Measurements from ENCODE around the gene CHRDL2.
"Not testable (repeated sequence)": the region's sequence is repeated elsewhere in the genome, so short reads cannot be mapped to it uniquely, and the experiment has no call there.

DNA sequence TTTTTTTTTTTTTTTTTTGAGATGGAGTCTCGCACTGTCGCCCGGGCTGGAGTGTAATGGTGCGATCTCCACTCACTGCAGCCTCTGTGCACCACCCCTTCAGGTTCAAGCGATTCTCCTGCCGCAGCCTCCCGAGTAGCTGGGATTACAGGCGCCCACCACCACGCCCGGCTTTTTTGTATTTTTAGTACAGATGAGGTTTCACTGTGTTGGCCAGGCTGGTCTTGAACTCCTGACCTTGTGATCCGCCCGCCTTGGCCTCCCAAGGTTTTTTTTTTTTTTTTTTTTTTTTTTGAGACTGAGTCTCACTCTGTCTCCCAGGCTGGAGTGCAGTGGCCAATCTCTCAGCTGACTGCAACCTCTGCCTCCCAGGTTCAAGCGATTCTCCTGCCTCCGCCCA is 19.4 kb upstream of the CHRDL2 start:
- TF ChIP-seq POLR2A (IDR thresholded peaks at IDR 0.05; ENCODE audit: borderline replicate concordance, extremely low read depth, insufficient read depth, insufficient read length); EZH2 (IDR thresholded peaks at IDR 0.05); ZNF274 (IDR thresholded peaks at IDR 0.05; ENCODE audit: low read depth, low read length); CBX3 (IDR thresholded peaks at IDR 0.05; ENCODE audit: low read depth); RAD21 (IDR thresholded peaks at IDR 0.05; ENCODE audit: low read depth); POLR2AphosphoS5 (IDR thresholded peaks at IDR 0.05; ENCODE audit: low read depth, low read length); SP1 (IDR thresholded peaks at IDR 0.05; ENCODE audit: low read depth); SRF (IDR thresholded peaks at IDR 0.05; ENCODE audit: low read depth); TCF7L2 (IDR thresholded peaks at IDR 0.05; ENCODE audit: borderline replicate concordance, extremely low read depth, insufficient read depth, insufficient read length): not testable (repeated sequence)
- TF ChIP-seq, protein P1, sequence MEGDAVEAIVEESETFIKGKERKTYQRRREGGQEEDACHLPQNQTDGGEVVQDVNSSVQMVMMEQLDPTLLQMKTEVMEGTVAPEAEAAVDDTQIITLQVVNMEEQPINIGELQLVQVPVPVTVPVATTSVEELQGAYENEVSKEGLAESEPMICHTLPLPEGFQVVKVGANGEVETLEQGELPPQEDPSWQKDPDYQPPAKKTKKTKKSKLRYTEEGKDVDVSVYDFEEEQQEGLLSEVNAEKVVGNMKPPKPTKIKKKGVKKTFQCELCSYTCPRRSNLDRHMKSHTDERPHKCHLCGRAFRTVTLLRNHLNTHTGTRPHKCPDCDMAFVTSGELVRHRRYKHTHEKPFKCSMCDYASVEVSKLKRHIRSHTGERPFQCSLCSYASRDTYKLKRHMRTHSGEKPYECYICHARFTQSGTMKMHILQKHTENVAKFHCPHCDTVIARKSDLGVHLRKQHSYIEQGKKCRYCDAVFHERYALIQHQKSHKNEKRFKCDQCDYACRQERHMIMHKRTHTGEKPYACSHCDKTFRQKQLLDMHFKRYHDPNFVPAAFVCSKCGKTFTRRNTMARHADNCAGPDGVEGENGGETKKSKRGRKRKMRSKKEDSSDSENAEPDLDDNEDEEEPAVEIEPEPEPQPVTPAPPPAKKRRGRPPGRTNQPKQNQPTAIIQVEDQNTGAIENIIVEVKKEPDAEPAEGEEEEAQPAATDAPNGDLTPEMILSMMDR (IDR thresholded peaks at IDR 0.05 in 2 of 3, conservative IDR thresholded peaks at IDR 0.05 in 1 of 3; ENCODE audit: borderline replicate concordance in 1 of 3, insufficient read depth in 1 of 3, low read depth in 2 of 3, low read length in 2 of 3) = not testable (repeated sequence)
- TF ChIP-seq, protein P2, sequence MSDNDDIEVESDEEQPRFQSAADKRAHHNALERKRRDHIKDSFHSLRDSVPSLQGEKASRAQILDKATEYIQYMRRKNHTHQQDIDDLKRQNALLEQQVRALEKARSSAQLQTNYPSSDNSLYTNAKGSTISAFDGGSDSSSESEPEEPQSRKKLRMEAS (IDR thresholded peaks at IDR 0.05) = not testable (repeated sequence)
- TF ChIP-seq, protein P3, sequence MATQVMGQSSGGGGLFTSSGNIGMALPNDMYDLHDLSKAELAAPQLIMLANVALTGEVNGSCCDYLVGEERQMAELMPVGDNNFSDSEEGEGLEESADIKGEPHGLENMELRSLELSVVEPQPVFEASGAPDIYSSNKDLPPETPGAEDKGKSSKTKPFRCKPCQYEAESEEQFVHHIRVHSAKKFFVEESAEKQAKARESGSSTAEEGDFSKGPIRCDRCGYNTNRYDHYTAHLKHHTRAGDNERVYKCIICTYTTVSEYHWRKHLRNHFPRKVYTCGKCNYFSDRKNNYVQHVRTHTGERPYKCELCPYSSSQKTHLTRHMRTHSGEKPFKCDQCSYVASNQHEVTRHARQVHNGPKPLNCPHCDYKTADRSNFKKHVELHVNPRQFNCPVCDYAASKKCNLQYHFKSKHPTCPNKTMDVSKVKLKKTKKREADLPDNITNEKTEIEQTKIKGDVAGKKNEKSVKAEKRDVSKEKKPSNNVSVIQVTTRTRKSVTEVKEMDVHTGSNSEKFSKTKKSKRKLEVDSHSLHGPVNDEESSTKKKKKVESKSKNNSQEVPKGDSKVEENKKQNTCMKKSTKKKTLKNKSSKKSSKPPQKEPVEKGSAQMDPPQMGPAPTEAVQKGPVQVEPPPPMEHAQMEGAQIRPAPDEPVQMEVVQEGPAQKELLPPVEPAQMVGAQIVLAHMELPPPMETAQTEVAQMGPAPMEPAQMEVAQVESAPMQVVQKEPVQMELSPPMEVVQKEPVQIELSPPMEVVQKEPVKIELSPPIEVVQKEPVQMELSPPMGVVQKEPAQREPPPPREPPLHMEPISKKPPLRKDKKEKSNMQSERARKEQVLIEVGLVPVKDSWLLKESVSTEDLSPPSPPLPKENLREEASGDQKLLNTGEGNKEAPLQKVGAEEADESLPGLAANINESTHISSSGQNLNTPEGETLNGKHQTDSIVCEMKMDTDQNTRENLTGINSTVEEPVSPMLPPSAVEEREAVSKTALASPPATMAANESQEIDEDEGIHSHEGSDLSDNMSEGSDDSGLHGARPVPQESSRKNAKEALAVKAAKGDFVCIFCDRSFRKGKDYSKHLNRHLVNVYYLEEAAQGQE (IDR thresholded peaks at IDR 0.05; ENCODE audit: low read depth) = not testable (repeated sequence)
- TF ChIP-seq, protein P4, sequence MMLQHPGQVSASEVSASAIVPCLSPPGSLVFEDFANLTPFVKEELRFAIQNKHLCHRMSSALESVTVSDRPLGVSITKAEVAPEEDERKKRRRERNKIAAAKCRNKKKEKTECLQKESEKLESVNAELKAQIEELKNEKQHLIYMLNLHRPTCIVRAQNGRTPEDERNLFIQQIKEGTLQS (IDR thresholded peaks at IDR 0.05) = not testable (repeated sequence)

Data from HCT116 (cell line).